ENCODE data around the gene KCNIP1.
"Not testable (repeated sequence)": the region's sequence is repeated elsewhere in the genome, so short reads cannot be mapped to it uniquely, and the experiment has no call there.

KCNIP1 gene

GRCh38 chr5:170740551-170741205 lies 236.9 kb downstream of the KCNIP1 start:
- in situ Hi-C loops (cut with HindIII; ENCODE audit: low sequenced_read_pairs): no loop called here

- in situ Hi-C loops (cut with HindIII; ENCODE audit: low sequenced_read_pairs): no loop called here
Observed at GRCh38 chr5:170741801-170742200, 238.0 kb downstream of the KCNIP1 start.

- in situ Hi-C loops (cut with HindIII; ENCODE audit: low sequenced_read_pairs): no loop called here
Observed at GRCh38 chr5:170743876-170744212, 240.0 kb downstream of the KCNIP1 start.

- in situ Hi-C loops (cut with HindIII; ENCODE audit: low sequenced_read_pairs): no loop called here
Observed at GRCh38 chr5:170745481-170746071, 241.8 kb downstream of the KCNIP1 start.

GRCh38 chr5:170746075-170746960 lies 242.5 kb downstream of the KCNIP1 start:
- in situ Hi-C loops (cut with HindIII; ENCODE audit: low sequenced_read_pairs): no loop called here

- in situ Hi-C loops (cut with HindIII; ENCODE audit: low sequenced_read_pairs): no loop called here
Observed at GRCh38 chr5:170746961-170747340, 243.1 kb downstream of the KCNIP1 start.

- in situ Hi-C loops (cut with HindIII; ENCODE audit: low sequenced_read_pairs): no loop called here
Observed at GRCh38 chr5:170747357-170747756, 243.5 kb downstream of the KCNIP1 start.

- in situ Hi-C loops (cut with HindIII; ENCODE audit: low sequenced_read_pairs): no loop called here
Observed at GRCh38 chr5:170747851-170748250, 244.0 kb downstream of the KCNIP1 start.

- in situ Hi-C loops (cut with HindIII; ENCODE audit: low sequenced_read_pairs): no loop called here
Observed at GRCh38 chr5:170748951-170749471, 245.2 kb downstream of the KCNIP1 start.

GRCh38 chr5:170749911-170750431 lies 246.2 kb downstream of the KCNIP1 start:
- in situ Hi-C loops (cut with HindIII; ENCODE audit: low sequenced_read_pairs): no loop called here

GRCh38 chr5:170750791-170751190 lies 247.0 kb downstream of the KCNIP1 start:
- in situ Hi-C loops (cut with HindIII; ENCODE audit: low sequenced_read_pairs): no loop called here

GRCh38 chr5:170751631-170752030 lies 247.8 kb downstream of the KCNIP1 start:
- in situ Hi-C loops (cut with HindIII; ENCODE audit: low sequenced_read_pairs): no loop called here

- in situ Hi-C loops (cut with HindIII; ENCODE audit: low sequenced_read_pairs): no loop called here
Observed at GRCh38 chr5:170752257-170753215, 248.7 kb downstream of the KCNIP1 start.

- in situ Hi-C loops (cut with HindIII; ENCODE audit: low sequenced_read_pairs): no loop called here
Observed at GRCh38 chr5:170753311-170753710, 249.5 kb downstream of the KCNIP1 start.

GRCh38 chr5:170754508-170754907 lies 250.7 kb downstream of the KCNIP1 start:
- in situ Hi-C loops (cut with HindIII; ENCODE audit: low sequenced_read_pairs): not testable (repeated sequence)

- in situ Hi-C loops (cut with HindIII; ENCODE audit: low sequenced_read_pairs): no loop called here
Observed at GRCh38 chr5:170755679-170756456, 252.0 kb downstream of the KCNIP1 start.

- in situ Hi-C loops (cut with HindIII; ENCODE audit: low sequenced_read_pairs): no loop called here
Observed at GRCh38 chr5:170756691-170757090, 252.9 kb downstream of the KCNIP1 start.

- in situ Hi-C loops (cut with HindIII; ENCODE audit: low sequenced_read_pairs): no loop called here
Observed at GRCh38 chr5:170757182-170757601, 253.4 kb downstream of the KCNIP1 start.

- in situ Hi-C loops (cut with HindIII; ENCODE audit: low sequenced_read_pairs): no loop called here
Observed at GRCh38 chr5:170757669-170758068, 253.8 kb downstream of the KCNIP1 start.

GRCh38 chr5:170758481-170758880 lies 254.7 kb downstream of the KCNIP1 start:
- in situ Hi-C loops (cut with HindIII; ENCODE audit: low sequenced_read_pairs): no loop called here
